DND-41 (cell line): ENCODE results near the gene ZNF20.
A peak's percentile ranks its signal among the peaks of the same experiment; 100 is the strongest.

ENCODE experiments used
- ATAC-seq: fragments of 200-7000 bp; cut with Tn5 transposase; 3 replicates; pipeline ENCODE4 v1.9.1; 2021; ENCODE audit warnings: low read depth; ENCODE audit not compliant: insufficient read depth
- DNase-seq: peaks from one replicate; pipeline ENCODE4 v3.0.0-alpha.2; 2020
- H2AFZ ChIP-seq: 2 replicates; pipeline ENCODE4 v1.6.0; 2012; ENCODE audit warnings: low read depth, low read length
- H3K27ac ChIP-seq: 2 replicates; pipeline ENCODE4 v1.5.1; 2012; ENCODE audit warnings: low read length, inconsistent platforms
- H3K27me3 ChIP-seq: fragments of 200-600 bp; sonication (generic); 2 replicates; pipeline ENCODE4 v1.6.0; 2012; ENCODE audit warnings: low read length, mild to moderate bottlenecking, inconsistent platforms; ENCODE audit not compliant: insufficient read depth, poor library complexity
- H3K36me3 ChIP-seq: 2 replicates; pipeline ENCODE4 v1.5.1; 2012; ENCODE audit warnings: low read length, inconsistent platforms; ENCODE audit not compliant: insufficient read depth
- H3K4me1 ChIP-seq: 2 replicates; pipeline ENCODE4 v1.5.1; 2012; ENCODE audit warnings: mild to moderate bottlenecking, low read length; ENCODE audit not compliant: insufficient read depth
- H3K4me2 ChIP-seq: 2 replicates; pipeline ENCODE4 v1.6.0; 2012; ENCODE audit warnings: mild to moderate bottlenecking, moderate library complexity, low read length, inconsistent platforms; ENCODE audit not compliant: insufficient read depth
- H3K4me3 ChIP-seq, 2 experiments: fragments of 200-600 bp in 1 of 2; shearing (Covaris generic) in 1 of 2; 2 replicates each; pipeline ENCODE4 v1.5.1; 2012 to 2016; ENCODE audit warnings: inconsistent platforms in 2 of 2, low read length in 2 of 2, mild to moderate bottlenecking in 2 of 2, low read depth in 1 of 2, moderate library complexity in 1 of 2
- H3K79me2 ChIP-seq: 2 replicates; pipeline ENCODE4 v1.6.0; 2012; ENCODE audit warnings: low read length, inconsistent platforms; ENCODE audit not compliant: insufficient read depth
- H3K9ac ChIP-seq: 2 replicates; pipeline ENCODE4 v1.6.0; 2012; ENCODE audit warnings: low read depth, mild to moderate bottlenecking, inconsistent platforms, low read length, moderate library complexity
- H3K9me3 ChIP-seq: 2 replicates; pipeline ENCODE4 v1.5.1; 2012; ENCODE audit warnings: low read length, moderate library complexity, mild to moderate bottlenecking, inconsistent platforms; ENCODE audit not compliant: insufficient read depth, severe bottlenecking
- H4K20me1 ChIP-seq: 2 replicates; pipeline ENCODE4 v1.6.0; 2012; ENCODE audit warnings: low read length; ENCODE audit not compliant: insufficient read depth
- EZH2 ChIP-seq: IDR thresholded peaks from 3 replicates; pipeline ENCODE4 v1.6.1; 2012; ENCODE audit warnings: borderline replicate concordance, low read depth, mild to moderate bottlenecking, moderate library complexity, low read length, inconsistent platforms; ENCODE audit not compliant: severe bottlenecking
- TF ChIP-seq, protein P1 (sequence below): IDR thresholded peaks from 2 replicates; pipeline ENCODE4 v1.5.1; 2012; ENCODE audit warnings: borderline replicate concordance, low read length, moderate library complexity, mild to moderate bottlenecking; ENCODE audit not compliant: poor library complexity, severe bottlenecking; ENCODE audit errors: extremely low read depth

ZNF20 gene

DNA sequence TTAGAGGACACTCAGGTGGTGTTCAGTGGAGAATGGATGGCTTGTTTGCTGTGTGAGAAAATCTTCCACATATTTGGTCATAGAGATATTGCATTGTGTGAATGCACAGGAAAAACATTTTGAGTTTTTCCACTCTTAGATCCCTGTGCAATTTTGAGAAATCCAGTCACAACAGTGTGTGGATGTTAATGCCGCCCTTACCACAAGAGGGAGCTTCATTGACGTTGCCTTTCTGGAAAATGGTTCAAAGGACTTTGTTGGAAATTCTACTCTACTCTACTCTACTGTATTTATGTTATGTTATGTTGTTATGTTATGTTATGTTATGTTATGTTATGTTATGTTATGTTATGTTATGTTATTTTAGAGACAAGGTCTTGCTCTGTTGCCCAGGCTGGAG is 13.4 kb downstream of the ZNF20 start:
- Histone ChIP-seq H3K27me3 (no peaks in the 10 kb centered on the region), H3K27ac (no peak overlapping the region), H3K4me2 (no peak overlapping the region), H3K4me3 (no peak overlapping the region), H3K9me3 (no peaks in the 10 kb centered on the region), H3K79me2 (no peaks in the 10 kb centered on the region), H4K20me1 (no peaks in the 10 kb centered on the region), H2AFZ (no peak overlapping the region), H3K4me1 (no peaks in the 10 kb centered on the region), H3K9ac (no peak overlapping the region), H3K36me3 (peaks cover 4% of the 10 kb centered on the region; the same call in 1 of the 2 replicates)
- ATAC-seq, result peak; percentile 53; the same call in 2 of the 3 replicates
- TF ChIP-seq, protein P1, sequence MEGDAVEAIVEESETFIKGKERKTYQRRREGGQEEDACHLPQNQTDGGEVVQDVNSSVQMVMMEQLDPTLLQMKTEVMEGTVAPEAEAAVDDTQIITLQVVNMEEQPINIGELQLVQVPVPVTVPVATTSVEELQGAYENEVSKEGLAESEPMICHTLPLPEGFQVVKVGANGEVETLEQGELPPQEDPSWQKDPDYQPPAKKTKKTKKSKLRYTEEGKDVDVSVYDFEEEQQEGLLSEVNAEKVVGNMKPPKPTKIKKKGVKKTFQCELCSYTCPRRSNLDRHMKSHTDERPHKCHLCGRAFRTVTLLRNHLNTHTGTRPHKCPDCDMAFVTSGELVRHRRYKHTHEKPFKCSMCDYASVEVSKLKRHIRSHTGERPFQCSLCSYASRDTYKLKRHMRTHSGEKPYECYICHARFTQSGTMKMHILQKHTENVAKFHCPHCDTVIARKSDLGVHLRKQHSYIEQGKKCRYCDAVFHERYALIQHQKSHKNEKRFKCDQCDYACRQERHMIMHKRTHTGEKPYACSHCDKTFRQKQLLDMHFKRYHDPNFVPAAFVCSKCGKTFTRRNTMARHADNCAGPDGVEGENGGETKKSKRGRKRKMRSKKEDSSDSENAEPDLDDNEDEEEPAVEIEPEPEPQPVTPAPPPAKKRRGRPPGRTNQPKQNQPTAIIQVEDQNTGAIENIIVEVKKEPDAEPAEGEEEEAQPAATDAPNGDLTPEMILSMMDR, result peak; percentile 75
- TF ChIP-seq EZH2, result no peak
- peak; percentile 33 for DNase-seq

DNA sequence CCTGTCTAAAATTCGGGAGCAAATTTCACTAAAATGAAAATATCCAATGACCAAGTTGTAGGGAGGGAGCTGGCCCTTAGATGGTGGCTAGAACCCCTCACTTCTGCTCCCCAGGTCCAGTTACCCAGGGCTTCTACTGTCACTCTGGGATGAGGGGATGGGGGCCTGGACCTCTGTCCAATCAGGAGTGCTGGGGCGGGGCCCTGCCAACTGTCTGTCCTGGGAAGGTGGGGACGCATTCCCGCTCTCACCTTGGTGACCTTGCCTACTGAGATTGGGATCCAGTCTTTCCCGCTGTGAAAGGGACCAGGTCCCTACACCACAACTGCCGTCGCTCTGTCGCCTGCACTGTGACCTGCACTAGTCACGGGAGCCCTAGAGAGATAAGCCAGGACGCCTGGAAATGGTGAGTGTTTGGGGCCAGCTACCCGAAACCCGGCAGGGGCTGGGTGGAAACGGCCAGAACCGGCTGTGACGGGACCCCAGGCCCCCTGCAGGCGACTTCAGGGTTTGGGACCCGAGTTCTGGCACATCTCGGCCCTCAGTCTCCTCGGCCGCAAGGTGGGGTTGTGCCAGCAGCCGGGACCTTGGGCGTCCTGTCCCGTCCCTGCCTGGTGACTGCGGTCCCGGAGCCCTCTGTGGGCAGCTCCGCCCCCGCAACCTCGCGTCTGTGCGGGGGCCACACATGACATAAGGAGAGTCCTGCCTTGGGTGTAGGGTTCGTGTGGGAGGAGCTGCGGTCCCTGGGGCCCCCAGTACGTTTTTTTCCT is 22.8 kb downstream of the ZNF20 start:
- ATAC-seq (no peak), DNase-seq (no peak)
- no peaks in the 10 kb centered on the region for H3K9me3 ChIP-seq
- no peaks in the 10 kb centered on the region for H4K20me1 ChIP-seq
- no peak overlapping the region for H3K4me3 ChIP-seq
- no peak overlapping the region for H3K27ac ChIP-seq
- no peaks in the 10 kb centered on the region for H3K4me1 ChIP-seq
- TF ChIP-seq, protein P1, result no peak
- TF ChIP-seq EZH2, result no peak
- H3K4me2 ChIP-seq, result no peak overlapping the region
- H3K79me2 ChIP-seq, result no peaks in the 10 kb centered on the region
- H3K9ac ChIP-seq, result no peak overlapping the region
- peaks cover 38% of the 10 kb centered on the region for H3K36me3 ChIP-seq
- no peak overlapping the region for H2AFZ ChIP-seq
- H3K27me3 ChIP-seq, result no peaks in the 10 kb centered on the region

DNA sequence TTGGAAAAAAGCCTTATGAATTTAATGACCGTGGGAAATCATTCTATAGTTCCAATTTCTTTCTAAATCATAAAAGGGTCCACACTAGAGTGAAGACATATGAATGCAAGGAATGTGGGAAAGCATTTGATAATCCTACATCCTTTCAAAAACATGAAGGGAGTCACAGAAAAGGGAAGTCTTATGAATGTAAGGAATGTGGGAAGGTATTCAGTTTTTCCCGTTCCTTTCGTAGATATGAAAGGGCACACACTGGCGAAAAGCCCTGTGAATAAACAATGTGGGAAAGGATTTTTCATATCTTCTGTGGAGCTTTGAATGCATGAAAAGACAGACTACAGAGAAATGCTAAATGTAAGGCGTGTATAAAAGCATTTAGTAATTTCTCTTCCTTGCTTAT is 27.0 kb downstream of the ZNF20 start:
- no peak overlapping the region for H3K4me3 ChIP-seq
- no peak for ATAC-seq

More for the DNA sequence above, 27.0 kb downstream of the ZNF20 start:
- Histone ChIP-seq H3K79me2 (peaks cover 23% of the 10 kb centered on the region), H3K27me3 (no peaks in the 10 kb centered on the region), H3K36me3 (peaks cover 73% of the 10 kb centered on the region), H2AFZ (no peak overlapping the region), H3K27ac (no peak overlapping the region), H3K4me1 (no peaks in the 10 kb centered on the region), H4K20me1 (peaks cover 6% of the 10 kb centered on the region; the same call in 1 of the 2 replicates), H3K4me2 (no peak overlapping the region), H3K9ac (no peak overlapping the region), H3K9me3 (no peaks in the 10 kb centered on the region)
- TF ChIP-seq, protein P1, result no peak
- no peak for TF ChIP-seq EZH2
- DNase-seq, result no peak
